ENCODE measurements around the gene FOXO1.

Gene FOXO1

DNA sequence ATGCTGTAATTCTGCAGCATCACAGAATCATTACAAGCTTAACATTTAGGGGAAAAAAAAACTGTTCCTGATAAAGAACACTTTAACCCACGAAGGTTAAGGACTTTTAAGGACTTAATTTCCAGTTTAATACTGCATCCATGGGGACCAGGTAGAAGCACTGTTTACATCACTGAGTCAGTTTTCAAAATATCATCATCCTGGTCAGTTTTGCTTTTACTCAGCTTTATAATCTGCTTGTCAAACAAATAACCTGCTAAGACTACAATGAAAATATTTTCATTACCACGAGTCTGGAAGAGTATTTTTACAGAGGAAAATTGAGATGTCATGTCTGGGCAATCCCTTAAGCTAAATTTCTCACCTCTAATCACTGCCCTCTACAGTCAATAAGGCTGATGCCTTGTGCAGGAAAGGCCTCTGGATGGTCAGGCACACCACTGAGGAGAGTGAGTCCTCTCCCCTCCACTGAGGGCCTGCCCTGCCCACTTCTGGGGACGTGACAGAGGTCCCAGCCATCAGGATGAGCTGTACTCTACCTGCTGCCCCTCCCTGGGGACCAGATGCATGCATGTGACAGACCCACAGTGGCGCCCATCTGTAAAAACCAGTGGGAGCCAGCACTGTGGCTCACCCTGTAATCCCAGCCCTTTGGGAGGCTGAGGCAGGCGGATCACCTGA, 31.0 kb downstream of the FOXO1 start:
- peak; percentile 25 for DNase-seq

DNA sequence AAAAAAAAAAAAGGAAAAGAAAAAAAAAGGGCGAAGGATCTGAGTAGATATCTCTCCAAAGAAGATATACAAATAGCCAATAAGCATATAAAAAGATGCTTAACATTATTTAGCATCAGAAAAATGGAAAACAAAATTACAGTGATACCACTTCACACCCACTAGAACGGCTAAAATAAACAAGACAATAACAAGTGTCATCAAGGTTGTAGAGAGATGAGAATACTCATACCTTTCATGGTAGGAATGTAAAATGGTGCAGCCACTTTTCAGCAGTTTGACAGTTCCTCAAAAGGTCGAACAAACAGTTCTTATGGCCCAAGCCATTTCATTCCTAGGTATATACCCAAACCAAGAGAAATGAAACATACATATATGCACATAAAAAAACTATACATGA, 33.5 kb downstream of the FOXO1 start:
- DNase-seq: no peak

DNA sequence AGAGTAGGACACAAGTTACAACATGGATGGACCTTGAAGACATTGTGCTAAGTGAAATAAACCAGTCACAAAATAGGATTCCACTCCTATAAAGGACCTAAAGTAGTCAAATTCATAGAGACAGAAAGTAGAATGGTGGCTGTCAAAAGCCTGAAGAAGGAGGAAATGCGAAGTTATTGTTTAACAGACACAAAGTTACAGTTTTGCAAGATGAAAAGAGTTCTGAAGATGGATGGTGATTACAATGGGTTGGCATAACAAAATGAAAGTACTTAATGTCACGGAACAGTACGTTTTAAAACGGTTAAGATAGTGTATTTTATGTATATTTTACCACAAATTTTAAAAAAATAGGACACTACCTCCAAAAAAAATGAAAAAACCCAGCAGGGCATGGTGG, 34.8 kb downstream of the FOXO1 start:
- DNase-seq: no peak

DNA sequence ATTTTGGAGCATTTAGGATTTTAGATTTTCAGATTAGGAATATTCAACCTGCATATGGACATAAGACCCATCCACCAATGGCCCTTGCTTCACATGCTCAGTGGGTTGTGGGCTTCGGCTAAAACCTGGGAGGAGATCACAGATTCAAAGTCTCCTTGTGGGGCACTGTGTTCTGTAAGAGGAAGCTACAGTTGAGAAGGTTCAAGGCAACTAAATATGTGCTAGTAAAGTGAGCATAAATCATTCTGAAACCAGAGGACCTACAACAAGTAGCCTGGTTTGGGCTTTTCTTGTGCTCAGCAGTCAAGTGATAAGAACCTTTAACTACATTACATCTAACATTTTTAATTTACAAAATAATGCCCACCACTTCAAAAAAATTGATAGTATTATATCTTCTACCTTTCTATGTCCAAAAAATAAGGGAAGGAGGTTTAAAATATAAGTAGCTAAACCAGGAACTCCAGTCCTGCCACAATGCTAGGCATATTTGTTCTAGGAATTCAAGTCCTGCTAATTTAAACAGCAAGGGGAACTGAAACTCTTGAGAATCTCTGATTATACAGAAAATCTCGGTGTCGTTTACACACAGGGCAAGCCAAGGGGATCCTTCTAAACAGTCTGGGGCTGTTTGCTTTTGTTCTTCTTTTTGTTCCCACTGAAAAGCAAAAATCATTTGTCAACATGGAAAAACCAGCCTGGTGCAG, 36.6 kb downstream of the FOXO1 start:
- peak; percentile 21 for DNase-seq

DNA sequence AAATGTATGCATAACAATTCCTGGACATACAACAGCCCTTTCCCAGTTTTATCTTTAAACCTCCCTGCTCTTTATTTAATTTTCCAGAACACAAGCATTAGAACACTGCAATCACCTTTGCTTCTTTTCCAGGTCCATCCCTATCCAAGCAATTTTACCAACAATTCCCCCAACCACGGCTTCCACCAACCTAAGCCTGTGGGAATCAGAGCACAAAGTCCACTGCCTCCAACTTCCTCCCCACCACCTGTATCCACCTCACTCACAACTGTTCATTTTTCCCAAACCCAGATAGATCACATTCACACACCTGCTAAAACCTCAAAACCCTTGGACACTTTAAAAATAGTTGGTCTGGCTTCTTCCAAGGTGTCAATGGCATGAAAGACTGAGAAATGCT, 39.5 kb downstream of the FOXO1 start:
- no peak for DNase-seq

DNA sequence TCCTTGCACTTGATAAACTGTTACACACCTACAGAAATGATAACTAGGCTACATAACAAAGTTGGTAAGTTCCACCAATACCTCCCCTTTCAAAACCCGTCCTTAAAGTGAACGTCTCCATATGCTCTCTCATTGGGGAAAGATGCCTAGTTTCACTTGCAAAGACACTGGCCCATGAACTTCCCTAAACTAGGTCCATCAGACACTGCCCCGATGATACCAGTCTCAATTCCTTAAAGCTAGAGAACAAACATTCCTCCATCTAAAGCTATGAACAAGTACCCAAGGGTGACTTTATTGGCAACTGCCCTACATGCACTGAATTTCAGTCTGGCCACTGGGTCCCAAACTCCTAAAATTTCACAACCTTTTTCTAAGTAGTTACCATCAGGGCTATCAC, 39.9 kb downstream of the FOXO1 start:
- no peak for DNase-seq

DNA sequence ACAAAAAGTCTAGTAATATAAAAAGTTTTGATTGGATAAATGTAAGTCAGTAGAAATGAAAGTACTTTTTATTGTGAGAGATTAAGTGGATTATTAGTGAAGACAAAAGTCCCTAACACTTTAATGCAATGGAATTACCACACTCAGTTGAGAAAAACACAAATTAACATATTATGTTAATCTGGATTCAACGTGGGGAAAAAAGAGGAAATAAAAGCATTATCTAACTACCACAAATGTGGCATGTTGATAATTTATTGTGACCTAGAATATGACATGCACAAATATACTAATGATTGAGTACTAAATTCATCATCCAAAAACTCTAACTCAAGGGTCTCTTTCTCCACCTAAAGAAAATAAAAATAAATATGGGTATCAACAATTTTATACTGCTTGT, 41.5 kb downstream of the FOXO1 start:
- no peak for DNase-seq

DNA sequence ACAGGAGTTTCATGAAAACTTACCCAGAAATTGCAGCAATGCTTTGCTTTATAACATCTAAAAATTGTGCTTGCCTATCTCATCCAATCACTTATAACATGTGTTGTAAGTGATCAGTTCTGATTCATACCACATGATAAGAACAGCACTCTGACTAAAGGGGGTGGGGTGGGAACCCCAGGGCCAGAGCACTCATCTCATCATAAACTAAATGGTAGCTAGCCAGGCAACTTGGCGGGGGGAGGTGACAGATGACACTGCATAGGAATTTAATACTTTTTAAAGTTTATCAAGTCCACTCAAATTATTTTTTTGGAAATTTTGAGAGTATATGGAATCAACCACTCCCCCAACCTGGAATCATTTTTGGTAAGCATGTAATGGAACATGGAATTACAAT, 42.1 kb downstream of the FOXO1 start:
- DNase-seq: peak; percentile 62

DNA sequence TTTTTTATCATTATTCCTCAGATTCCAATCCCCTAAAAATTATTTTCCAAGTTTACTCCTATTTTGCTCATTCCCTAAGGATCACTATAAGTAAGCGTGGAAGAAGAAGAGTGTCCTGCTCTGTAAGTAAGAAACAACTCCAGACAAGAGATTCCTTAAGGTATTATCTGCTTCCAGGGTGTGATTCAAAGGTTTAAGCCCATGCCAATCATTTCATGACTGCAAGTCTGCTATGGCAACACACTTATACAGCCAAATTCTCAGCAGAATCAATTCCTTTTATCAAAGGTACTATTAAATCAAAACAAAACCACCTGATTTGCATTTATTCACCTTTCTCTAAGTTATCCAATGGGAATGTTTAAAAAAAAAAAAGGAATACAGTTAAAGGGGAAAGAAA, 43.7 kb downstream of the FOXO1 start:
- no peak for DNase-seq

DNA sequence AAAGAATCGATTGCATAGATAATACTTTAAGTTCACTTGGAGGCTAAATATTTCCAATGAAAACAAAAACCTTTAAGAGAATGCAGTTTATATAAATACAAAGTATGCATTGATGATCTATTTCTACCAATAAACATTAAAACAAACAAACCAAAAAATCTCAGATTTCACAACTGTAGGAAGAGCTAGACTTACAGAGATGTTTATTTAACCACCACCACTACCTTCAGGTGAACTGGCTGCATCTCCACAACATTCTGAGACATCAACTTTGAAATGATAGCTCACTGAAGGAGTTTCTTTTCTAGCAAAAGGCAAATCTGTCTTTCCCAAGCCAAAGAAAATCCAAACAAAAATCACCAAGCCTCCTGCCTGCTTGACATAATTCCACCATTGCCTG, 44.2 kb downstream of the FOXO1 start:
- no peak for DNase-seq

DNA sequence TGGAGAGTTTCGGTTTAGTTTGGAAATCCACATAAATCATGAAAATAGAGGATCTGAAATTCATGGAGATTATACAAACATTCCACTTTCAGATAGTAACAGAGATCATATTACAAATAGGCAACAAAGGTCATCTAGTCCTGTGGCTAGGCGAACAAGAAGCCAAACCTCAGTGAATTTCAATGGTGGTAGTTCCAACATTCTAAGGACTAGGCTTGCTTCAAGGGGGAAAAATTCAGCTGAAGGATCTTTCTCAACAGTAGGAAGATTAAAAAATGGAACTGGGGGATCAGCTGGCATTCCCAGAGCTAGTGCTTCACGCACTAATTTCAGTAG, 47.0 kb downstream of the FOXO1 start:
- no peak for DNase-seq

DNA sequence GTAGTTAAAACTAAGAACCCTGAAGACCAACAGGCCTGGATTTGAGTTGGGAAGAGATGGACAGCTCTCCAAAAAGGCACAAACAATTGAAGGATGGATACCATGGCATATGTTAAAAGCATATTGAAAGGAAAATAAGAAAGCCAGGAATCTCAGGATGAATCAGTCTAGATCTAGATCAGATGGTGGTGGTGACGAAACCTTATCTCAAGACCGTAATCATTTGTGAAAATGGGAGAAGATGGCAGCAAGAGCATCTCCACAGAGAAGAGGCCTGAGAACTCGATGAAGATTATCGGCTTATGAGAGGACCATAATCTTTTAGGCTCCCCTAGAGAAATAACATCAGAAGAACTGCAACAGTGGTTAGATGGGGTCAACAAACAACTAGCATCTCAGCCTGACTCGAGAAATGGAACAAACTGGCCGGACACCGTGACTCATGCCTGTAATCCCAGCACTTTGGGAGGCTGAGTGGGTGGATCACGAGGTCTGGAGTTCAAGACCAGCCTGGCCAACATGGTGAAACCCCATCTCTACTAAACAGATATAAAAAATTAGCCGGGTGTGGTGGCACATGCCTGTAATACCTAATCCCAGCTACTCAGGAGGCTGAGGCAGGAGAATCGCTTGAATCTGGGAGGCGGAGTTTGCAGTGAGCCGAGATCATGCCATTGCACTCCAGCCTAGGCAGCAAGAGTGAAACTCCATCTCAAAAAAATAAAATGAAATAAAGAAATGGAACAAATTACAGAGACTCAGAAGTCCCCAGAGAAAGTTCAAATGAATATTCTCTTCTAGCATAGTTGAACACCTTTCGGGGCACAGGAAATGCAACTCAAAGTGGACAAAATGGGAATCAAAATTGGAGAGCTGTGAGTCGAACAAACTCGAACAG, 47.6 kb downstream of the FOXO1 start:
- DNase-seq: no peak

DNA sequence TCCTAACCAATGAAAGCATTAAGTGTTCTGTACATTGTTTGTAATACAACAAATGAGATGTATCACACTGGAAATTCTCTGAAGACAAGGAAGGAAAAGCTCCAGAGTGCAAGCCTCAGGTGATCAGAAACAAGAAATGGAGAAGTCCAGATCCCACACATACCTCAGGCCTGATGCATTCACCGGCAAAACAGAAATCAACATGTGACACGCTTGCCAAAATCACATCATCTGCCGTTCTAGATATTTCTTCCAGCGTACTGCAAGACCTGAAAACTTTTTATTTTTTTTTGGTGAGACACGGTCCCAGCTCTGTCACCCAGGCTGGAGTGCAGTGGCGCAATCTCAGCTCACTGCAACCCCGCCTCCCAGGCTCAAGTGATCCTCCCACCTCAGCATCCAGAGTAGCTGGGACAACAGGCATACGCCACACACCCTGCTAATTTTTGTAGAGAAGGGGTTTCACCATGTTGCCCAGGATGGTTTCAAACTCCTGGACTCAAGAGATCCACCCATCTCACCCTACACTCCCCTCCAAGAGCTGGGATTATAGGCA, 48.6 kb downstream of the FOXO1 start:
- DNase-seq: no peak

DNA sequence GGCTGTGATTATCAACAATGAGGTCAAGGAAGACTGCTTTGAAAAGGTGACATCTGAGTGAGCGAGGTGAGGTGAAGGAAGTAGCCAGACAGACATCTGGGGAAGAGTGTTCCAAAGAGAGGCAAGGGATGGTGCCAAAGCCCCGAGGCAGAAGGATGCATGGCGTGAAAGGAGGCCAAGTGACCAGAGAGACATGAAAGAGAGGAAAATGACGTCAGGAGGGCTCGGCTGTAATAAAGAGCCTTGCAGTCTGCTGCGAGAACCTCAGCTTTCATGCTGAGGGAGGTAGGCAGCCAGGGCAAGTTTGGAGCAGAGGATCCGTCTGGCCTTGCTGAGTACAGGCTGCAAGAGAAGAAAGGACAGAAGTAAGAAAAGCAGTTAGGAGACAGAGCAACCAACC, 50.8 kb downstream of the FOXO1 start:
- DNase-seq: no peak

DNA sequence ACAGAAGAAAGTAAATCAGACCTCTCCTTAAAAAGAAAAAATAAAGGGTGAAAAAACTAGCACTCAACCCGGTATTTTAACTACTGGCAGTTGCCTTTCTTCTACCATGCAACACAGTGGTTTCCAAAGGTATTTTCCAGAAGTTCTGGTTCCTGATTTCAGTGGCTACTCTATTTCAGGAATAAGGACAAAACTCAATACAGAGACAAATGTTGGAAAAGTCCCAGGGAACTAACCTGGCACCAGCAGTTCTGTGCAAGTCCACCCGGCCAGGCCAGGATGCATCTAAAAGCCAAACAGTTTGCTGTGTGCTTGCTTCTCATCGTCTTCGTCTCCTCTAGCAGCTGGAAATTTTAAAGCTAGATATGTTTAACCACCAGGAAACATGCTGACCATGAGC, 52.5 kb downstream of the FOXO1 start:
- DNase-seq: no peak

DNA sequence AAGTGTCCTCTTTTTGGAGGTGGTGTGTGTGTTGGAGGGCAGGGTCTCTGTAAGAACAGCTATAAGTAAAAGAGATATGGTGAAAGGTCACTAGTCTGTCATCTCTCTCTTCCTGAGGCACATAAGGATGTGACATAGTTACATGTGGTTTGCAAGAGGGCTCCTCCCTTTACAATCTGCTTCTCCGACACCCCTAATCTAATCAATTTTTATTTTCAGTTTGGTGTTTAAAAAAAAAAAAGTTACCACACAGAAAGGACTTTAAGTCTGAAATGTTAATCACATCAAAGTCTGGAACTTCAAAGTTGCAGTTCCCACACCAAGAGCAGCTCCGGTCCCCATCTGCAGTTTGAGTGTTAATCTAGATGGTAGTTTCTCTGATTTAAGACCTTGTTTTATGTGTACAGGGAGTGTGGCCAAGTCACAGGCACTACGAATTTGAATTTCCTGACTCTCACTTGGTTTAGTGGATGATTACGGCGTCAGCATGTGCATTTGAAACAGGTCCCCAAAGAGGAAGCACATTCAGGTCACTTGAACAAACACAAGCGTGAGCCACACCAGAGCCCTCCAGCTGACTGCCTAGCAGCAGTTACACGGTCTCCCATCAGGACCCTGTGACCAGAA, 53.1 kb downstream of the FOXO1 start:
- DNase-seq: peak; percentile 67

DNA sequence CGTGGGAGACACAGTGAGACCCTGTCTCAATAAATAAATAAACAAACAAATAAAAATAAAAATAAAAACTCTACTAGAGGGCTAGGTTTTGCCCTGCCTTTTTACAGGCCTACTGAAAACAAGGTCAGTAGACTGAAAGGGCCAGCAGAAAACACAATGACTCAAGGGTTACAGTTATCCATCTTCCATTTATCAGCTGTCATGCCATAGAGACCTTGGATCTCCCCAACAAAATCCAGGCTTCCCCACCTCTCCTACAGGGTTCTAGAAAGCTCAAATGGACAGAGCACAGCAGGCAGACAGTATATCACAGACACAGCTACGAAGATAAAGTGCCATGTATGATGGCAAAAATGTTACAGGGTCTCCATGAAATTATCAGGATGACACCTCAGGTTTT, 54.4 kb downstream of the FOXO1 start:
- no peak for DNase-seq

DNA sequence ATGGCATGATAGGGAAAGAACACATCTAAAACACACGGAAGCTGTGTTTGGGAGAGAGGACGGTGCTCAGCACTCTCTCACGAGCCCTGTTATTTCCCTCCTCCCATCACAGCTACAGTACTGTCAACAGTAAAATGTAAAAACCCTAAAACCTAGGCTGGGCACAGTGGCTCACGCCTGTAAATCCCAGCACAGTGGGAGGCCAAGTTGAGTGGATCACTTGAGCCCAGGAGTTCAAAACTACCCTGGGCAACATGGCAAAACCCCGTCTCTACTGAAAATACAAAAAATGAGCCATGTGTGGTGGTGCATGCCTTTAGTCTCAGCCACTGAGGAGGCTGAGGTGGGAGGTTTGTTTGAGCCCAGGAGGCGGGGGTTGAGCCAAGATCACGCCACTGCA, 54.8 kb downstream of the FOXO1 start:
- no peak for DNase-seq

DNA sequence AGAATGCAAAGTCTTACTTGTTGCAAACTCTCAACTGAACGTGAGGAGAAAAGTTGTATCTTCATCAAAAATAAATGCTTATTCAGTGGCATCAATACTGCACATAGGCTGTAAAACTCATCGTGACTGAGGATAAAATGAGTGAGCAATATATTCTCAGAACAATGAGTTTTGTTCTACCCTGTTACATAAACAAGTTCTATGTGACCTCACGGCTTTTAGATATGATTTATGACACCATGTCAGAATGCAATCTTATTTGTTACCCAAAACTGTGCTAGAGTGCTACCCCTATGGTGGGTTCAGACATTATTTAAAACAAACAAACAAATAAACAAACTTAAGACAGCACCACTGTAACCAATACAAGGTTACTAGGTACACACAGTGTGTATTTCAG, 55.4 kb downstream of the FOXO1 start:
- no peak for DNase-seq

DNA sequence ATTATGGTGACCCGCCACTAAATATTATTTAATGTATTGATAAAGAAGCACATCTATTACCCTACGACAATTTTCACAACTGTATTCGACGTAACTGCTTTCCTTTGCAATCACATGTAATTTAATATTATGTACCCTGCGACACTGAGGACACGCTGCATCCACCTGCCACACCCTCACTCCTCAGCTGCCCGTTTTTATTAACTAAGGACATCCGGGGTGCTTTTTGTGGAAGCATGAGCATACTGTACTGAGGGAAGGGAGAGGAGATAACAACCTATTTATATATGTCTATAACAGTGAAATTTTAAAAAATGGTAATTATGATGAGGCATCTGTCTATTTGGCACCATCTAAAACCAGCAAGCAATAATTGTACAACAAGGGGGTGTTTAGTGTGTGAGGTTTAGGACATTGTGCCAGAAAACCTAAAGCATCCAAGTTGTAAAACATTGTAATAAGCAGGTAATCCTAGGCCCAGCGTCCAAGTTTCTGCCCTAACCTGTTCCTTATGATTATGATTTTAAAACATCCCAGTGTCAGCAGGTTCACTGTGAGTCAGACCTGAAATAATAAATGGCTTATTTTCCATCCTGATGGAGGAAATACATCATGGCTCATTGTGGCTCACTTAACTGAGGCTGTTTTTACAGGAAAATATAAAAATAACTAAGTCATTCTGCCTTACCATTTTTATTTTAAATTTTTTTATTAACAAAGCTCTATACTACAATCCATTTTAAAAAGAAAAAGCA, 56.3 kb downstream of the FOXO1 start:
- no peak for DNase-seq

DNA sequence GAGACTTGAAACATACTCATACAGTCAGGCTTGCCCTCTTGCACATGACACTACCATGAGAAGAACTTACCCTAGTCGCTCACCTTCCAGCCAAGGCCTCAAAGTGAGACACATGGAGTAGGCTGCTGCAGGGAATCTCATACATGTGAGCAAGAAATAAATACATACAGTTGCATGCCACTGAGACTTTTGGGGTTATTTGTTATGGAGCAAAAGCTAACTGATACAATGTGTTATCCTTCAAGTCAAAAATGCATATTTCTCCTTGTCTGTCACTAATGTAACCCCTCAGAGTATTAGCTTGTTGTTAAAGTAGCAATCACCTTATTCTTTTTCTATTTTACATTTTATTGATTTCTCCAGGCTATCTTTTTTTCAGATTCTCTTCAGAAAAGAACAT, 58.1 kb downstream of the FOXO1 start:
- DNase-seq: no peak

DNA sequence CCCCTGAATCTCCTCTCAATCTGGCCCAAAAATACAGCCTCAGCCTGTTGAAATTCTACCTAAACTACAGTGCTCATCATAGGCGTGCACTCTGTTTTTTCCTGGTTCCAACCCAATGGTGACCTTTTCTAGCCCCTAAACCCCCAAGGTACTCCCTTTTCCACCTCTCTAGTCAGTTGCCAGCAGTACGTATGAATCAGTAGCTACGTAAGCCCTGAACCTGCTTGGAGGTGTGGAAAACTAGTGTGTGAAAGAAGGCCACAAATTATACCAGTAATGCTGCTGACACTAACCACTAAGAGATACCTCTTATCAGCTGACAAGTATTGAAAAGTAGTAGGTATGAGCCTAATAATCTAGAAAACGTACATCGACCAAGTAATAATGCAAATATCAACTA, 60.9 kb downstream of the FOXO1 start:
- DNase-seq: no peak

DNA sequence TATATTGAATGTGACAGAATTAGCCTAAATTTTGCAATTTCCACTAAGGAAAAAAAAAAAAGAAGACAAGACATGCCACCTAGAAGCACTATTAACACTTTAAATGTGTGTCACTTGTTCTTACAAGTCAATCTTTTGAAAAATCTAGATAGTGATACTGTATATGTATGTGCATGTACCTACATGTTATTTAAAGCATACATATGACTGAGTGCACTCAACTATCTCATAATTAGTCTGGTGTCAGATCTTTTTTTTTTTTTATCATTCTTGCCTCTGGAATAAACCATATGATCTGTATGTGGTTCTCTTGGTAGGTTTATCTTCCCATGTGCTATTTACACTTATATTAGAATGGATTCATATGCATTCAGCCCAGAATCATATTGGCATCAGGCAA, 62.3 kb downstream of the FOXO1 start:
- DNase-seq: no peak

All from stimulated activated CD8-positive, alpha-beta memory T cell treated with anti-CD3 and anti-CD28 coated beads, Interleukin-4, amount 100 ng/mL, for 48 hours (primary cell).